H9 (cell line): ENCODE results near the gene ADAMTS18. TPM values are rescaled to one million over a fixed set of nuclear protein-coding genes. Genes with fewer than 3 reads are reported as not detected.
"Not testable (repeated sequence)": the region's sequence is repeated elsewhere in the genome, so short reads cannot be mapped to it uniquely, and the experiment has no call there.

ENCODE experiments used
- DNase-seq: peaks from one replicate; pipeline ENCODE4 v3.0.0-alpha.2; 2017
- H2AFZ ChIP-seq: one replicate; pipeline ENCODE4 v1.6.1; 2013; ENCODE audit warnings: mild to moderate bottlenecking, low read length, control low read depth, moderate library complexity
- H2AK5ac ChIP-seq: 2 replicates; pipeline ENCODE4 v1.6.1; 2013; ENCODE audit warnings: low read length, control low read depth, mixed read lengths; ENCODE audit not compliant: insufficient read length
- H2BK120ac ChIP-seq: one replicate; pipeline ENCODE4 v1.6.1; 2013; ENCODE audit warnings: low read depth, mild to moderate bottlenecking, low read length, control low read depth, inconsistent platforms; ENCODE audit not compliant: poor library complexity, severe bottlenecking
- H2BK12ac ChIP-seq: 2 replicates; pipeline ENCODE4 v1.6.1; 2013; ENCODE audit warnings: low read length, control low read depth, mixed read lengths, low read depth; ENCODE audit not compliant: insufficient read length
- H2BK15ac ChIP-seq: 2 replicates; pipeline ENCODE4 v1.6.1; 2013; ENCODE audit warnings: low read depth, low read length, control low read depth
- H2BK20ac ChIP-seq: one replicate; pipeline ENCODE4 v1.6.1; 2013; ENCODE audit warnings: low read depth, mild to moderate bottlenecking, low read length, control low read depth, inconsistent platforms; ENCODE audit not compliant: poor library complexity, severe bottlenecking
- H2BK5ac ChIP-seq: 2 replicates; pipeline ENCODE4 v1.6.1; 2013; ENCODE audit warnings: low read length, control low read depth, mixed read lengths; ENCODE audit not compliant: insufficient read length
- H3K14ac ChIP-seq: 2 replicates; pipeline ENCODE4 v1.6.1; 2013; ENCODE audit warnings: low read length, control low read depth; ENCODE audit not compliant: insufficient read depth
- H3K18ac ChIP-seq: 2 replicates; pipeline ENCODE4 v1.6.1; 2013; ENCODE audit warnings: low read depth, mild to moderate bottlenecking, mixed read lengths, low read length, control low read depth; ENCODE audit not compliant: insufficient read length
- H3K23ac ChIP-seq: 2 replicates; pipeline ENCODE4 v1.6.1; 2013; ENCODE audit warnings: low read length, control low read depth, mixed read lengths, low read depth; ENCODE audit not compliant: insufficient read length
- H3K23me2 ChIP-seq: 2 replicates; pipeline ENCODE4 v1.6.1; 2013; ENCODE audit warnings: low read depth, mild to moderate bottlenecking, mixed read lengths, low read length, control low read depth; ENCODE audit not compliant: insufficient read length, poor library complexity, severe bottlenecking
- H3K27ac ChIP-seq: 2 replicates; pipeline ENCODE4 v1.5.1; 2013; ENCODE audit warnings: low read length, control low read depth, mixed read lengths, low read depth; ENCODE audit not compliant: insufficient read length
- H3K27me3 ChIP-seq: 2 replicates; pipeline ENCODE4 v1.6.1; 2013; ENCODE audit warnings: low read length, control low read depth, inconsistent platforms; ENCODE audit not compliant: insufficient read depth
- H3K4ac ChIP-seq: 2 replicates; pipeline ENCODE4 v1.6.1; 2013; ENCODE audit warnings: low read depth, mild to moderate bottlenecking, control low read depth, inconsistent platforms, low read length, moderate library complexity
- H3K4me1 ChIP-seq: 2 replicates; pipeline ENCODE4 v1.6.1; 2013; ENCODE audit warnings: low read length, control low read depth, inconsistent platforms; ENCODE audit not compliant: insufficient read depth
- H3K4me2 ChIP-seq: 2 replicates; pipeline ENCODE4 v1.6.1; 2013; ENCODE audit warnings: low read length, control low read depth, mixed read lengths; ENCODE audit not compliant: insufficient read length, insufficient read depth
- H3K56ac ChIP-seq: 2 replicates; pipeline ENCODE4 v1.6.1; 2013; ENCODE audit warnings: low read depth, mild to moderate bottlenecking, mixed read lengths, low read length, control low read depth; ENCODE audit not compliant: insufficient read length
- H3K79me1 ChIP-seq: 2 replicates; pipeline ENCODE4 v1.6.1; 2013; ENCODE audit warnings: low read depth, mild to moderate bottlenecking, moderate library complexity, low read length, control low read depth, inconsistent platforms; ENCODE audit not compliant: insufficient read depth, poor library complexity, severe bottlenecking
- H3K79me2 ChIP-seq: 2 replicates; pipeline ENCODE4 v1.6.1; 2013; ENCODE audit warnings: low read length, control low read depth, inconsistent platforms; ENCODE audit not compliant: insufficient read depth
- H3K9ac ChIP-seq: 2 replicates; pipeline ENCODE4 v1.6.1; 2013; ENCODE audit warnings: low read length, control low read depth, mixed read lengths; ENCODE audit not compliant: insufficient read length; ENCODE audit errors: extremely low read depth
- H3K9me3 ChIP-seq: one replicate; pipeline ENCODE4 v1.6.1; 2013; ENCODE audit warnings: low read depth, low read length, inconsistent platforms; ENCODE audit not compliant: control insufficient read depth
- H3T11ph ChIP-seq: one replicate; pipeline ENCODE4 v1.6.1; 2013; ENCODE audit warnings: mild to moderate bottlenecking, low read length, control low read depth, inconsistent platforms
- H4K20me1 ChIP-seq: one replicate; pipeline ENCODE4 v1.6.1; 2013; ENCODE audit not compliant: control insufficient read depth, insufficient read length, insufficient read depth
- H4K5ac ChIP-seq: 2 replicates; pipeline ENCODE4 v1.6.1; 2013; ENCODE audit warnings: low read depth, mild to moderate bottlenecking, mixed read lengths, low read length, control low read depth; ENCODE audit not compliant: insufficient read length
- H4K8ac ChIP-seq: replicated peaks from 2 replicates; pipeline ENCODE4 v1.6.1; 2013; ENCODE audit warnings: low read length, control low read depth, mixed read lengths, low read depth; ENCODE audit not compliant: insufficient read length
- H4K91ac ChIP-seq: 2 replicates; pipeline ENCODE4 v1.6.1; 2013; ENCODE audit warnings: low read depth, mild to moderate bottlenecking, moderate library complexity, mixed read lengths, low read length, control low read depth; ENCODE audit not compliant: insufficient read length
- H3K27ac Mint-ChIP-seq, 3 experiments: 2 replicates in 2 of 3; 3 replicates in 1 of 3; pipeline ENCODE4 v1.8.0; 2020 to 2021; ENCODE audit warnings: mixed read lengths in 3 of 3, mild to moderate bottlenecking in 1 of 3, moderate library complexity in 1 of 3
- H3K27me3 Mint-ChIP-seq: 2 replicates; pipeline ENCODE4 v1.8.0; 2021; ENCODE audit warnings: low read depth, mild to moderate bottlenecking, moderate library complexity, mixed read lengths
- H3K36me3 Mint-ChIP-seq, 3 experiments: 2 replicates in 2 of 3; 3 replicates in 1 of 3; pipeline ENCODE4 v1.8.0; 2020 to 2021; ENCODE audit warnings: low read depth in 3 of 3, mixed read lengths in 3 of 3; ENCODE audit not compliant: insufficient read depth in 1 of 3
- H3K4me1 Mint-ChIP-seq, 2 experiments: 2 replicates each; pipeline ENCODE4 v1.8.0; 2020; ENCODE audit warnings: mixed read lengths in 2 of 2
- H3K4me3 Mint-ChIP-seq, 2 experiments: 2 replicates in 1 of 2; 3 replicates in 1 of 2; pipeline ENCODE4 v1.8.0; 2020 to 2021; ENCODE audit warnings: mild to moderate bottlenecking in 2 of 2, mixed read lengths in 2 of 2, moderate library complexity in 1 of 2
- H3K9me3 Mint-ChIP-seq, 2 experiments: 2 replicates in 1 of 2; 3 replicates in 1 of 2; pipeline ENCODE4 v1.8.0; 2020; ENCODE audit warnings: mild to moderate bottlenecking in 2 of 2, mixed read lengths in 2 of 2, moderate library complexity in 1 of 2
- WGBS: extraction: QIAGEN DNeasy Blood & Tissue Kit; methylation state at CpG from one replicate; pipeline ENCODE4 v1.1.7; 2013; ENCODE audit warnings: missing lambda C conversion rate, low lambda C conversion rate, mixed read lengths; ENCODE audit not compliant: insufficient read length; ENCODE audit errors: extremely low coverage; 5-methylcytosine and 5-hydroxymethylcytosine counted together
- total RNA-seq: library from RNA; stranded (reverse); gene quantifications from 2 replicates; pipeline ENCODE4 v1.2.1, GENCODE V29; 2021
- TF ChIP-seq, protein P1 (sequence below): fragments of 200-600 bp; sonication (generic); conservative IDR thresholded peaks from 3 replicates; pipeline ENCODE4 v1.8.0; 2021; ENCODE audit warnings: antibody characterized with exemption, mild to moderate bottlenecking

The ADAMTS18 gene
- total RNA-seq, 1 experiment from 2014 or later, result 0.07 TPM

DNA sequence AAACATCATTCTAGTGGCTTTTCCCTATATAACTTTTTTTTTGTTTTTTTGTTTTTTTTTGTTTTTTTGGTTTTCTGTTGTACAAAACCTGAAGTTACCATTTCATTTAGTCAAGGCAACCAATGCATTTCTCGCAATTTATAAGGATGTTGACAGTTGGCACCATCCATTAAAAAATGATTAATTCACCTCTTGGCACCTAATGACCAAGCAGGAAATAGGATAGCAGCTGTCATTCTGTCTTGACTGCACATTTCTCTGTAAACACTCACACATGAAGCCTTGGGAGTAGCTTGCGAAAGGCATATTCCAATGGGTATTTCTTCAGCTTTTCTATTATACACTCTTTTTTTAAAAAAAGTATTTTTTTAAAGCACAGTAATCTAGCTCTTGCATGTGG lies 158.2 kb downstream of the ADAMTS18 start:
- no peak overlapping the region for H3K56ac ChIP-seq
- no peak overlapping the region for H2AFZ ChIP-seq
- H3K9ac ChIP-seq, result no peak overlapping the region
- no peak overlapping the region for H2BK20ac ChIP-seq
- peaks cover 3% of the 10 kb centered on the region; the same call in 1 of the 2 replicates for H3K4me1 ChIP-seq
- no peaks in the 10 kb centered on the region for H3K27me3 ChIP-seq
- H3K79me2 ChIP-seq, result no peaks in the 10 kb centered on the region
- no peak overlapping the region for H2BK12ac ChIP-seq
- no peaks in the 10 kb centered on the region for H3K23me2 ChIP-seq
- no peak overlapping the region for H4K8ac ChIP-seq
- no peak overlapping the region for H3K23ac ChIP-seq
- H3K9me3 ChIP-seq, result no peaks in the 10 kb centered on the region
- no peak overlapping the region for H3K18ac ChIP-seq
- Mint-ChIP-seq H3K9me3 (no peaks in the 10 kb centered on the region), H3K27ac (no peak overlapping the region), H3K27me3 (no peaks in the 10 kb centered on the region), H3K4me1 (peaks cover 7 to 11% of the 10 kb centered on the region in 2 experiments), H3K4me3 (no peak overlapping the region), H3K36me3 (no peaks in the 10 kb centered on the region)
- no peak overlapping the region for H2BK15ac ChIP-seq
- DNase-seq, result no peak
- no peak overlapping the region for H2BK5ac ChIP-seq
- no peak overlapping the region for H4K5ac ChIP-seq
- H4K20me1 ChIP-seq, result no peaks in the 10 kb centered on the region
- no peak overlapping the region for H2BK120ac ChIP-seq
- H3K27ac ChIP-seq, result no peak overlapping the region
- WGBS, result no CpG with 5 or more reads among the region's 2 CpGs
- no peak overlapping the region for H4K91ac ChIP-seq
- TF ChIP-seq, protein P1, sequence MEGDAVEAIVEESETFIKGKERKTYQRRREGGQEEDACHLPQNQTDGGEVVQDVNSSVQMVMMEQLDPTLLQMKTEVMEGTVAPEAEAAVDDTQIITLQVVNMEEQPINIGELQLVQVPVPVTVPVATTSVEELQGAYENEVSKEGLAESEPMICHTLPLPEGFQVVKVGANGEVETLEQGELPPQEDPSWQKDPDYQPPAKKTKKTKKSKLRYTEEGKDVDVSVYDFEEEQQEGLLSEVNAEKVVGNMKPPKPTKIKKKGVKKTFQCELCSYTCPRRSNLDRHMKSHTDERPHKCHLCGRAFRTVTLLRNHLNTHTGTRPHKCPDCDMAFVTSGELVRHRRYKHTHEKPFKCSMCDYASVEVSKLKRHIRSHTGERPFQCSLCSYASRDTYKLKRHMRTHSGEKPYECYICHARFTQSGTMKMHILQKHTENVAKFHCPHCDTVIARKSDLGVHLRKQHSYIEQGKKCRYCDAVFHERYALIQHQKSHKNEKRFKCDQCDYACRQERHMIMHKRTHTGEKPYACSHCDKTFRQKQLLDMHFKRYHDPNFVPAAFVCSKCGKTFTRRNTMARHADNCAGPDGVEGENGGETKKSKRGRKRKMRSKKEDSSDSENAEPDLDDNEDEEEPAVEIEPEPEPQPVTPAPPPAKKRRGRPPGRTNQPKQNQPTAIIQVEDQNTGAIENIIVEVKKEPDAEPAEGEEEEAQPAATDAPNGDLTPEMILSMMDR, result no peak
- H3K14ac ChIP-seq, result no peak overlapping the region
- H3T11ph ChIP-seq, result no peak overlapping the region
- H2AK5ac ChIP-seq, result no peak overlapping the region
- H3K79me1 ChIP-seq, result no peaks in the 10 kb centered on the region
- H3K4me2 ChIP-seq, result no peak overlapping the region
- no peak overlapping the region for H3K4ac ChIP-seq

DNA sequence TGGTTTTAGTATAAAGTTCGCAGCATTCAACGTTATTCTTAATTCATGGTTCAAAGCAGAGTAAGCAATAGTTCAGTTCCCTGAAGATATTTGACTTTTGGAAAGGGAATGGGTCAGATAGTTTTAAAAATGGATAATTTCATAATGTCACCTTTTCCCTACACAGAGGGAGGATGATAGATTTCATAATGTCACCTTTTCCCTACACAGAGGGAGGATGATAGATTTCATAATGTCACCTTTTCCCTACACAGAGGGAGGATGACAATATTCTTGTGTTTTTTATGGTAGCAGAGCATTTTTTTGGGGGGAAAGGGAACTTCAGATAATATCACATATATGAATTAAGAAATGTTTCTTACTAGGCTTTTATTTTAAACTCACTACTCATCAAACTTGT lies 159.5 kb downstream of the ADAMTS18 start:
- H4K5ac ChIP-seq, H2BK12ac ChIP-seq, H3K56ac ChIP-seq, H3K23ac ChIP-seq, H2BK15ac ChIP-seq, H3K79me2 ChIP-seq, H4K91ac ChIP-seq, H3K9ac ChIP-seq, H3K14ac ChIP-seq, H3K4me1 ChIP-seq, H3T11ph ChIP-seq, H3K9me3 Mint-ChIP-seq, H3K4me3 Mint-ChIP-seq, H2AFZ ChIP-seq, H3K27ac ChIP-seq, H4K20me1 ChIP-seq, H3K27ac Mint-ChIP-seq, H2BK5ac ChIP-seq, H3K27me3 ChIP-seq, H3K18ac ChIP-seq, H3K4me2 ChIP-seq, H3K23me2 ChIP-seq, H3K4ac ChIP-seq, H3K27me3 Mint-ChIP-seq, H2AK5ac ChIP-seq, DNase-seq, H3K79me1 ChIP-seq, H3K36me3 Mint-ChIP-seq, H2BK20ac ChIP-seq, H2BK120ac ChIP-seq, H4K8ac ChIP-seq, H3K9me3 ChIP-seq: not testable (repeated sequence)
- WGBS, result no CpG with 5 or more reads among the region's 2 CpGs
- H3K4me1 Mint-ChIP-seq, result peaks cover 8 to 12% of the 10 kb centered on the region in 2 experiments
